Inferior parietal cortex (tissue), 1 donor: ENCODE results near the gene SHTN1.
A peak's percentile ranks its signal among the peaks of the same experiment; 100 is the strongest.

Source experiments
- DNase-seq: peaks from one replicate; pipeline ENCODE4 v3.0.0-alpha.2; 2016; ENCODE audit errors: extremely low spot score

Gene SHTN1

DNA sequence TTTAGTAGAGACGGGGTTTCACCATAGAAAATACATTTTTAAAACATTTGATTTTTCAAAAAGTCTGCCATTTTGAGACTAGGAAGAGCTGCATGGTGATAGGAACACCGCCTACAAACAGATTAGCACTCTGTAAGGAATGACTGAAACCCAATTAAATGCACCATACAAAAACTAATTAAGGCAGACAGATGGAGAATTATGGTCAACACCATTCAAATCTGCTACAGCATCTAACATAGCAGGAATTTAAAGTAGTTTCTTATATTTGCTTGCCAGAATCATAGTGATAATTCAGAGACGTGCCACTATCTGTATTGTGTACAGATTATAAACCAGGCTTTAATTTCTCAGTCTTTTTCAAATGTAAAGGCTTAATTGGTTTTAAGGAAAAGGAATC lies 87.5 kb downstream of the SHTN1 start:
- DNase-seq, result no peak

DNA sequence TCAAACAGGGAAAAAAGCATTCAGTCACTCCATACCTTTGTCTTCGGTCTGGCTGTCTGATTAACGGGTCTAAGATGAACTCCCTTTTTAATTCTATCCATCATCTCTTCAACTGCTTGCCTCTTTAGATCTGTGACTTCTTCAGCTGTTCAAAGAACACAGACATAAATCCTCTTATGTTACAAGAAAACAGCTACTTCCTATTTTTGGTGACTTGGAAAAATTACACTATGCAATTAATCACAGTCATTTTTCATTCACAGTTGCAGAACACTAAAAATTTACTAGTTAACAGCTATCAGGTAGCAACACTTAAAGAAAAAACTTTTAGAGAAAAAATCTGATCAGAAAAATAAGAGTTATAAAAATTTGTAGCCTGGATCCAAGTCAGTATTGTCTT lies 89.6 kb downstream of the SHTN1 start:
- no peak for DNase-seq

DNA sequence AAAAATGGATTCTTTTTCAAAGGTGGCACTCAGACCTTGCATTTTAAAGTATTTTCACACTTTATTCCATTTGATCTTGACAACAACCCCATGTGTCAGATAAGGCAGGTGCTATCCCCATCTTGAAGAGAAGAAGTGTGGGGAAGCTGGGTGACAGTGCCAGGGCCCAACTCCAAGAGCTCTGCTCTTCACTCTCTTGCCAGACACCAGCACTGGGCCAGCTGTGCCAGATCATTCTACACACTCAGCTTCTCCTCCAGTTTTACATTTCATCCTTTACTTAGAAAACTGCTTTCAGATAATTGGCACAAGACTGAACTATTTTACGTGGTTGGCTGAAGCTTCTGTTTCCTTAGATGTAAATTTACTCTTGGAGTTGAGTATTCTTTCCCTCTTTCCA lies 91.3 kb downstream of the SHTN1 start:
- DNase-seq, result no peak

DNA sequence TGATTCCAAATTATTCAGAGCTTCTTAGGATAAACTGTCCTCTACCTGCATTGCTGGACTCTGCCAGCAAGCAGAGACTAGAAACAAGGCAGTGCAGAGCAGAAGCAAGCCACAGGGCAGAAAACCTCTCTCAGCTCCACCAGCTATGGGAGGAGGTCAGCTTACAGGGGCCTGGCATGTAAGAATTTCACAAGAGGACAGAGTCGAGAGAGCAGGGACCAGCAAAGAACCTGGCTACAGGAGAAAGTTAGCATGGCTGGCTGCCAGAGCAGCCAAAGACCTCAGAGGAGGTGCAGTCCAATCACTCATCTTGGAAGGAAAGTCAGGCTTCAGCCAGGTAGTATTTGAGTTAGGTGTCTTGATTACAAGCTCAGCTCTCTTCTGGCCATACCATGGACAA lies 92.8 kb downstream of the SHTN1 start:
- DNase-seq, result no peak

DNA sequence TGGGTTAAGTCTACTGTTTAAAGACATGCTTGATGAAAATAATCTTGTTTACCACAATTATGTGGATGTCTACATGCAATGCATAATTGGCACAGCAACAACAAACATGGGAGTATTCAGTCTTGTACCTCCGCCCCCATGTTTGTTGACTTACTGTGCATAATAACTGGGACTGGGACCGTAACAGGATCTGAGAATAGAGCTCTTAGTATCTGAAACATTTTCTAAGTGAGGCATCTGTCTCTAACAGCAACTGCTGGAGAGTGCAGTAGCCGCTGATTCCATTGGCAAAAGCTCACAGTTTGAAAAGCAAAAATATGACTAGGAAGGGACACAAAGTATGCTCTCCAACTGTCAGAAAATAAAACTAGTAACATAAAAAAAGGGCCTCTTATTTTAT lies 94.1 kb downstream of the SHTN1 start:
- DNase-seq, result no peak

DNA sequence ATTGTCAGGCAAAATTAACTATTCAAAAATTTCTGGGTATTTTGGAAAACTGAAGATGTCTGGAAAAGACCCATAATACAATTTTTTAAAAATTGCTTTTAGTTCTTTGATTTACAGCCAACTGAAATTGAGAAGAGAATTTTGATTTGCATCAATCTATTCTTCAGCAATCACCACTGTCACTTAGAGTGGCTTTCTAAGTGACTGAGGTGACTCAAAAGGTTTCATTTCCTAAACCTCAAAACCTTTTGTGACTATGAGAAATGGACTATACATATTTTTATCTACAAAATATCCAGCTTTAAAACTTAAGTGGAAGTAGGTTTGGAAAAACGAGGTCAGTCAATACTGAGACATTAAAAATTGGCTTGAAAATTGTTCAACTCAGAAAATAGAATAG lies 95.7 kb downstream of the SHTN1 start:
- no peak for DNase-seq

DNA sequence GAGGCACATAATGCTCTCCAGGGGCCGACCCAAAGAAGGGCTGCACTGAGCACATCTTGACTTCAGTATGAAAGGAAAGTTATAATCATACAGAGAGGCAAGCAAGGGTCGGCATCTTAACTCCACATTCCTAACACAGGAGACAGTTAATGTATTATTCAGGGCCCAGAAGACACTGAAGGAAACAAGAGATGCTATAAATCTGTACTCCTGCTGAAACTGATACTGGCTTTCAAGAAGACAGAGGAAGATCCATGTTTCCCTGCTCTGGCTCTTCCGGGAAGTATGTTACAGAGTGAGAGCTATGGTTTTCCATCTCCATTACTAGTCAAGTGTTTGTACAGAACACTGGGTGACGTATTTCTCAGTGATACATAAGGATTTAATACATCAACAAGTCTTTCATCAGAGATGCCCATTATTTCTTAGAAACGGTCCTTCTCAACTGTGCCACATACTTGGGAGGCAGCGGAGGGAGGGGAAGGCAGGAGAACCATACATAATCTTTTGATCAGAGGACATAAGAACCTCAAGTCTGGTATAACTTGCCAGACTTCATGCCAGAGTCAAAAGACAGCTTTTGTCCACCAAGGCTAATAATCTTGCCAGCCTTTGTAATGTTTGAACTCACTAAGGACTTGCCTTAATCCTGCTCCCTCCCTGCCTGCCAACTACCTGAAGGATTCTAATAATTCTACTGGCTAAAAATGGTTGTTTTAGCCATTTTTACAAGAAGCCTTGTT lies 97.6 kb downstream of the SHTN1 start:
- DNase-seq, result no peak

DNA sequence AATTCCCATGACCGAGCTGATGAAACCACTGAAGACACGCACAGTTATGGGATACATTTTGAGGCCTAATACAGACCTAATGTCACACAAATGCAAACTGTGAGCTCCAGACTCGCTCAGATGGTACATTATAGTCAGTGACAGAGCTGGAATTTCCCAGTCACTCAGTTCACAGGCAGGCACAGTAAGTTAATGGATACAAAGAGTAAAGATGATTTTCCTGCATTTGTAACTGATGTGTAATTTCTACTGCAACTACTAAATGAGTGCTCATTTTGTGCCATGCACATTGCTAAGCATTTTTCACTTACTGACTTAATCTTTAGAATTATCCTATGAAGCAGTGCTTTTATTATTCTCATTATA lies 99.2 kb downstream of the SHTN1 start:
- no peak for DNase-seq

DNA sequence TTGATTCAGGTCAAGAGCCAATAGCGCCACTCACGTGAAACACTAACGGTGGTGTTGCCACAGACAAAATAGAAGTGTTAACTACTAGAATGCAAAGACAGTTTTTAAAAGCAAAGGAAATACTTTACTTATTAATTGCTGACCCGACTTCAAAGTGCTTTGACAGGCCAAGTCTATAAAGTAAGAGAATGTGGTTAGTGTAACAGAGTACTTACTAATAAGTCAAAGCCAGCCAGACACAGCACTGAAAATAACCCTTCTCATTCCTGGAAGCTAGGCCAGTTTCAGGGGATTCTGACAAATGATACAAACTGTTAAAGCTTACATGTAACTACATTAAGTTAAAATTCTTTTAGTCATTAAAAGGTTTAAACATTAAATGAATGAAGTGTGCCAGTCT lies 105.4 kb downstream of the SHTN1 start:
- DNase-seq, result no peak

DNA sequence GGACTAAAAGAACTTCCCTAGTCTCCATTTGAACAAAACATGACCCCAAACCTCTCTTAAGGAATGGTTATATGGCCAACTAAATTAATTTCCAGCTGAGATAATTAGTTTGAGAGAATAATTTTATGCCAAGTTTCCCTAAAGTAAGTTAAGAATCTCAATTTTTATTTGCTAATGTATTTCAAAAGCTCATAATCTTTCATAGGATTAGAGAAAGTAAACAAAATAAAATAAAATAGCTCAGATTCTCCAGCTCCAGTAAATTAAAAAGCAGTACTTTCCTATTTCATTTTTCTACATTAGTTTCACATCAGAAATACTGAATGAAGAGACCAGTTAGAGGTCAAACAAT lies 111.3 kb downstream of the SHTN1 start:
- DNase-seq, result no peak

DNA sequence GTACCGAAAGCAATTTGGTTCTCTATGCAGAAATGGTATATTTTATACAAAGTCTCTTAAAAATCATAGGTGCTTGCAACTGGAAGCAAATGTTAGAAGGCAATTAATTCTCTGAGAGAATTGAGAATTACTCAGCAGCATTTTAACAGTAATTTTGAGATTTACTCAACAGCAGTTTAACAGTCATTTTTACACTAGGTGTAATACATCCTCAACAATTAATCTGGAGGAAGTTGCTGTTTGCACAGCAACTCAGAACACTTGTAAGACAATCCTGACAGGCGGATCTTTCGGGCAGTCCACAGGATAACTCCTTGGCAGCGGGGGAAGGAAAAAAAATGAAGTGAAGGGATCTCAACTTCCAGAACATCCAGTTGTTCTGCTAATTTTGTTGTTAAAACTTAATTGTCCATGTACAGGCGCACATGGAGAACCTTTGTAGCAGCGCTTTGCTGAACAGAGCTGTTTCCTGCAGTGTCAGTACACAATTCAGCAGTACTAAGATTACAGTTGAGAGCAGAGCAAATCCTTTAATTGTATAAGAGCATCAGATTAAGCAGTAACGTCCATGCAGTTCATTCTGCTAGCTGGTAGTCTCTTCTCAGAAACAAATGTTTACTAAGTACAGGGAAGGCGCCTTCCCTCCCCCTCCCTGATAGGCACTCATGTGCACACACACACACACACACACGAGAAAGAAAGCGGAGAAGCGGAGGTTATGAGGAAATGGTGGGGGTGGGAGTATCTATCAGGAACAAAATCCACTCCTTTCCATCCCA lies 111.9 kb downstream of the SHTN1 start:
- no peak for DNase-seq

DNA sequence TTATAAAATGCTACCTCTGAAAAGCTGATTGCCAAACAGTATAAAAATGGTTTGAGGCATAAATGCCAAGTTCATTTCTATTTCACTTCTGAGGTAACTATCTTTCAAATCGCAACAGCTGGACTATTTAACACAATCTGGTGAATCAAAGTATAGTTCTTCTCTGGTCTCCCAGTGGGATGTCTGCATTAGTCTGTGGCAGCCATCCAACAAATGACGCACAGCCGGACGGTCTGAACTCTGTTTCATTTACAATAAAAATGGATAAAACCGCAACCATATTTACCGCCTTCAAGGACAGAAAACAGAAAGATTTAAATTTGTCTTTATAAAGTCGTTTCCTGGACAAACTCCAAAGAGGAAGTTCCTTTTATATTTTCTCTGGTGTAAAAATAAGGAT lies 113.8 kb downstream of the SHTN1 start:
- DNase-seq, result peak; percentile 59

DNA sequence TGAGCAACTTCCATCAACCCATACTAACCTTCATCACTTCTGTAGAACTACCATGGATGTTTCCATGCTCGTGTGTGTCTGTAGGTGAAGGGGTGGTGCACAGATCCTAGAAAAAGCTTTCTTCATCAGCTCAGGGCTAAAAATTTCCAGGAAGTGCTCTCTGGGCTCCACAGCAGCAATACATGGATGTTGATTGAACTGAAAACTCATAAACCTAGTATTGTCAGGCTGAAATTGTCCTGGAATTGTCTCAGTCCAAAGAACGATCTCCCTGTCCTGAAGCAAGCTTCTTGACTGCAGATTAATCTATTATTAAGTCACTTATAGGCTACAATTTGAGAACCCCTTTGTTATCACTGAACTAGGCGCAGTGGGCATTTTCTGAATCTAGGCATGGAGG lies 115.9 kb downstream of the SHTN1 start:
- no peak for DNase-seq

DNA sequence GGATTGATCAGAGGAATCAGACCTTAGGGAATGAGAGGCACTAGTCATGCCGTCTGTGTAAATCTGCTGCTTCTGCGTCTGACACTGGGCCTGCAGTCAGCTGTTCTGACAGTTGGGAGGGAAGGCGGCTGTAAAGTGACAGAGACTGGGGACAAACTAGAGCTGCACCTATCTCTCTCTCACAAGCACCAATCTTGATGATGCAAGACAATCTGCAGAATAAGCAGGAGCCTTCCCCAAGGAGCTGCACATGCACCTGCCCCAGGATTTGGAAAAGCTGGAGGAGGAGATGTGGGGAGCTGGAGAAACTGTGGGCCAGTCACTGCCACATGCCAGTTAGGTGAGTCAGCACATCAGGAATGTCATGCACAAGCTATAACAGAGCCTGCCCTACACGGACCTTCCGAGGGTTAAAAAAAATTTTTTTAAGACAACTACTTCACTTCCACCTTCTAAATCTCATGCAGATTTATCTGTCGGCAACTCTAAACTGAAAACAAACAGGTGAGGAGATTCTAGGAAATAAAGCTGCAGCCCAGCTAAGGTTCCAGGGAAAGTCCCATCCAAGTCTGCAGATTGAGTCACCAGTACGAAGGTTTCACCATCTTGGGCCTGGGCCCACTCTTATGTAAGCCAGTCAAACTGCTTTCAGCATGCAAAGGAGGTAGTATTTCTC lies 116.5 kb downstream of the SHTN1 start:
- DNase-seq, result no peak

DNA sequence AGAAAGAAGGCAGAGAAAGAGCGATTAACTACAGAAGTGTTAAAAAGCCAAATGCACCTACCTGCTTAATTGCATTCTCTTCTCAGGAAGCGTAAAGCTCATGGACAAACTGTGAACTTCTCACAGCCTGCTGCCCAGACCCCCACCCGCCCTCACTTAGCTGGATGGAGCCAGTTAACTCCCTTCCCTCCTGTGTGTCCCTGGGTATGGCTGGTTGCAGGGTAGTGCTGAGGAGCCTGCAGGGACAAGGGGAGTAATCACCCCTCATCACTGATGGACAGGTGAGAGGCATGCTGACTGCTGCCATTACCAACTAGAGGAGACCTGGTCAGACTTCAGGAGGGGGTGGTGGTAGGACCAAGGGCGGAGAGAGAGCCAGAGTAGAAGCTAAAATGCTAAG lies 118.2 kb downstream of the SHTN1 start:
- no peak for DNase-seq

DNA sequence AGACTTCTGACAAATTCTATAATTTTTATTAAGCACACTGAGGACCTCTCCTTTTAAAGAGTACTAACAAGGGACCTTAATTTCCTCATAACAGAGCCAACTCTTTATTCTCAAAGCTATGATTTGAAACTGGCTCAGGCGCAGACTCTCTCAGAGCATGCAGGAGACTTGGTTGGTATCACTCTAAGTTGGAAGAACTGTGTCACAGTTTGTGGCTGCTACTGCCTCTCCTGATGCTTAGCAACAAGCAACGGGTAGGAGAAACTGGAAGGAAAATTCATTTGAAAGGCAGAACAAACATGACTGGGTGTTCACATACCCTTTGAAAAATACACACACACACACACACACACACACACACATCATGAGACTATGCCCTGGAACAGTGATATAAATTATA lies 122.3 kb downstream of the SHTN1 start:
- no peak for DNase-seq

DNA sequence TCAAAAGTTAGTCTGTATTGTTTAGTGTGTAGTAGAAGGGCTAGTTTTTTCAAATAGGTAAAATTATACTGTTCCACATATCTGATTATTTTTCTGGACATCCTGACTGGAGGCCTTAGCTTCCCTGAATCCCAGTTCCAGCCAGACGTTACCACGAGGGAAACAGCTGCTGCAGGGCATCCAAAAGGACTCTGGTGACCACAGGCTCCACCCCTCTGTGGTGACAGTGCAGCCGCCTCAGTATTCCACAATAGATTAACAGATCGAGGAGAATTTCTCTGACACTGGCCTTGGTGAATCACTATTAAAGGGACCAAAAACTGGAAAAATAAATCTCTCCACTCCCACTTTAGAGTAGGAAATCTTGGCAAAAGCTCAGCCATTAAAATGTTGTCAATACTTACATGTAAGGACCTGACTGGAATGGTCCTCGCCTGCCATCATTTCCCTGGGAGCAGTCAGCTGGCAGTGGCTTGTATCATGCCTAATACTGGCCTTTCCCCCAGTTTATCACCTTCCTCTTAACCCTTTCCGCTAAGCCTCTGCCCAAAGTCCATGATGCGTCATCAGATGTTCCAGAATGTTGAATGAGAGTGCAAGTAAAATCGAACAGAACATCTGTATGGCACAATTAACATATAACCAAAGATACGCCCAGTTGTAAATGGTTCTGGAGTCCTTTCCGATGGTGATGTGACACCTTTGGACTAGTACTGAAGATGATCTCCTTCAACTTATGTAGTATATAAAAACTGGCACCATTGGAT lies 124.1 kb downstream of the SHTN1 start:
- no peak for DNase-seq

DNA sequence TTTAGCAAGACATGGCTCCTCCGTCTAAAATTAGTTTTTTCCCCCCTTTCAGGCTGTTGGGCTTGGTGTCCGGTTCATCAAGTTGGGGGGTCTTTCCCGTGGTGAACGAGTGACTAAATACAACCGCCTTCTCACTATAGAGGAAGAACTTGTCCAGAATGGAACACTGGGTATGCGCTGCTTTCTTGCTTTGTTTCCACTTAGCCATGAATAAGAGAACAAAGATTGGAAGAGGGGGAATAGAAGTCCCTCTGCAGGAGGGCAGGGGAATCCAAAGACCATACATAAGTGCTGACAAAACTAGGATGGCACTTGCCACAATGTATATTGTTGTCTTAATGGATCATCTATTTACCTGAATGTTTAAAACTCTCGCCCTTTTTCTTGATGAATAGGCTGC lies 125.2 kb downstream of the SHTN1 start:
- DNase-seq, result no peak

DNA sequence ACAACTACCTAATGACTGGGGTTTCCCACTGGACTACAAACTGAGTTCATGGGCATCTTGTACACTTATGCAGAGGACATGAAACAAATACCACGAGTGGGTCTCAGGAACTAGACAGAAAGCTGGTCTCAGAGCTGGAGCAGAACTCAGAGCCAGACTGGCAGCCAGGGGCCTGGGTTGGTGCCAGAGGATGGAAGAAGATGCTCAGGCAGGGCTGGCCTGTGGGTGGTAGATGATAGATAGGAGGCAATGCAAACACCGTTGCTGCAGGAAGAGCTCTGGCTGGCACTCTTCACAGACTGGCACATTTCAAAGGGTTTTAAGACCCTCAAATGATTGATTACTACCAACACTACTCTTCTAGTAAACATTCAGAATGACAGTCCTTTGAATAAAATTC lies 126.9 kb downstream of the SHTN1 start:
- DNase-seq, result no peak

DNA sequence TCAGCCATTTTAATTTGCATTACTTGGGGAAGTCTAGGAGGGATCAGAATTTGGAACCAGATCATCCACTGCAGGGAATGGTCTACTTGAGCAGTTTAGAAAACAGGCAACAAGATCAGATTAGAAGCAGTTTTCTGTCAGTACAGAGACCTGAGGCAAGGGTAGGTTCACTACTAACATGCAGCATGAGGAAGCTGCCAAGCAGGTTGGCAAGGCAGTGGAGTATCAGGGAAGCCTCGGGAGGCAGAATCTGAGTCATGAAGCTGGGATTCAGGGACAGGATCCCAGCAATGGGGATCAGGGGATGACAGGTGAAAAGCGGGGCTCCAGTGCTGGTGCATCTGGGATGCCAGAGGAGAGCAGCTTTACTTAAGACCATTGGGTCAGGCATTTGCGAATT lies 127.6 kb downstream of the SHTN1 start:
- no peak for DNase-seq

DNA sequence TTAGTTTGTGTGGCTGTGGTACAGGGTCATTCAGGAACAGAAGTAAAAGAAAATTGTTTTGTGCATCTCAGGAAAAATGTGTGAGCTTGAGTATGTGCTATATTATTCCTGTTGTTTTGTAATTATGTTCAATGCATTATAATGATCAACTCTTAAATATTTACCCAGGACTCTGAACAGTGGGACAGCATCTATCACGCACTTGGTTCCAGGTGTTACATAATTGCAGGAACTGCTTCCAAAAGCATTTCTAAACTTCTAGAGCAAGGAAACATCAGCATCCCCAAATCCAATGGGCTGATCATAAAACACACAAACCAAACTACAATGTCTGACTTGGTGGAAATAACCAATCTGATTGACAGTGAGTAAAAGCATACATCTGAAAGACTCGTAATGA lies 129.1 kb downstream of the SHTN1 start:
- DNase-seq, result no peak

DNA sequence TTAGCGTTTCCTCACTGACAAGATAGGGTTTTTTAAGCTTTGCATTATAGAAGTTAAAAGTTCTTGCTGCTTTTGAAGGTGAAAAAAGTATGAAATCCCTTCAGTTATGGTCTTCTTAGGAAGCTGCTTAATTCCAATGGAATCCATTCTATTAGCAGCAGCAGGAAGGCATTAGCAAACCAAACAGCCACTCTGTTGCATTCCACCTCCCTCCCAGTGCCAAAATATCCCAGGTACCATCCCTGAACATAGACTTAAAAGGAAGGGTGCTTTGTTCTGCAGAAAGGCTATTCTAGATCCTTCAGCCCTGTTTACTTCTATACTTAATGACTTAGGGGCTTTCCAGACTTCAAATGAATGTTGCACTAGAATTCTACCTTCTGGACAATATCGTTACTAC lies 131.9 kb downstream of the SHTN1 start:
- DNase-seq, result no peak
